PC-9 (cell line): ENCODE measurements around the gene YTHDC1. TPM values are rescaled to one million over a fixed set of nuclear protein-coding genes. Genes with fewer than 3 reads are reported as not detected.

ENCODE experiments used
- BruUV-seq: library from RNA; stranded (reverse); fragments of 400-500 nt; replicated peaks from 2 replicates; lab custom pipeline; 2021; lab: Mats Ljungman, UMichigan
- CTCF ChIA-PET: fragments of 300-600 bp; sonication (Branson Sonifier 250); formaldehyde crosslinking; loops from one replicate; lab custom pipeline; 2022; ENCODE audit warnings: antibody characterized with exemption; lab: Charles Lee
- POLR2A ChIA-PET: fragments of 300-600 bp; sonication (Branson Sonifier 250); formaldehyde crosslinking; loops from one replicate; lab custom pipeline; 2022; ENCODE audit warnings: antibody characterized with exemption; ENCODE audit not compliant: unreplicated experiment; lab: Charles Lee
- DNase-seq, 2 experiments: peaks; one replicate each; pipeline versions ENCODE4 v3.0.0 to v3.0.0-alpha.2; 2015 to 2022; ENCODE audit warnings: mixed read lengths in 1 of 2
- H2AFZ ChIP-seq: fragments of 200-600 bp; sonication (generic); 2 replicates; pipeline ENCODE4 v1.8.1; 2017; ENCODE audit warnings: antibody characterized with exemption
- H3F3A ChIP-seq: fragments of 200-600 bp; sonication (generic); 2 replicates; pipeline ENCODE4 v1.8.1; 2017; ENCODE audit warnings: antibody characterized with exemption, mild to moderate bottlenecking, low read depth; ENCODE audit not compliant: insufficient read depth
- H3K27ac ChIP-seq: fragments of 200-600 bp; sonication (generic); 2 replicates; pipeline ENCODE4 v1.6.1; 2016; ENCODE audit warnings: mixed run types
- H3K27me3 ChIP-seq: fragments of 200-600 bp; sonication (generic); 2 replicates; pipeline ENCODE4 v1.6.1; 2016; ENCODE audit warnings: low read depth, mixed run types; ENCODE audit not compliant: insufficient read depth
- H3K36me3 ChIP-seq: fragments of 200-600 bp; sonication (generic); 2 replicates; pipeline ENCODE4 v1.6.1; 2016; ENCODE audit warnings: low read depth, mixed run types
- H3K4me1 ChIP-seq: fragments of 200-600 bp; sonication (generic); replicated peaks from 2 replicates; pipeline ENCODE4 v1.6.1; 2016; ENCODE audit warnings: mixed run types; ENCODE audit not compliant: insufficient read depth
- H3K4me2 ChIP-seq: fragments of 200-600 bp; sonication (generic); 2 replicates; pipeline ENCODE4 v1.6.1; 2017; ENCODE audit warnings: mixed run types
- H3K4me3 ChIP-seq: fragments of 200-600 bp; sonication (generic); 2 replicates; pipeline ENCODE4 v1.6.1; 2016; ENCODE audit warnings: mixed run types
- H3K79me2 ChIP-seq: fragments of 200-600 bp; sonication (generic); 2 replicates; pipeline ENCODE4 v1.6.1; 2017; ENCODE audit warnings: low read depth, mixed run types
- H3K9me2 ChIP-seq: fragments of 200-600 bp; sonication (generic); 2 replicates; pipeline ENCODE4 v1.8.1; 2017; ENCODE audit warnings: mild to moderate bottlenecking; ENCODE audit not compliant: insufficient read depth
- H3K9me3 ChIP-seq: fragments of 200-600 bp; sonication (generic); 2 replicates; pipeline ENCODE4 v1.8.1; 2016; ENCODE audit warnings: low read depth; ENCODE audit not compliant: insufficient read depth
- H4K20me1 ChIP-seq: fragments of 200-600 bp; sonication (generic); 2 replicates; pipeline ENCODE4 v1.8.1; 2017; ENCODE audit not compliant: insufficient read depth
- EZH2 ChIP-seq: fragments of 200-600 bp; sonication (generic); IDR thresholded peaks from 2 replicates; pipeline ENCODE4 v1.8.0; 2017; ENCODE audit warnings: antibody characterized with exemption, low read depth
- intact Hi-C: fragments of 100-400 bp; cut with micrococcal nuclease; formaldehyde crosslinking; loops from one replicate; pipeline ENCODE4 v1.10.0; 2022; ENCODE audit not compliant: unreplicated experiment
- total RNA-seq: library from RNA; stranded (reverse); gene quantifications from 2 replicates; pipeline ENCODE4 v1.2.3, GENCODE V29; 2021
- TF ChIP-seq, protein P1 (sequence below): fragments of 200-600 bp; sonication (generic); conservative IDR thresholded peaks from 2 replicates; pipeline ENCODE4 v1.6.1; 2017; ENCODE audit warnings: mixed run types, antibody characterized with exemption, mild to moderate bottlenecking, moderate library complexity

Gene YTHDC1
- total RNA-seq, 1 experiment from 2014 or later, result 83.6 TPM

GRCh38 chr4:68361146-68361589 lies 11.3 kb upstream of the YTHDC1 start:
- ChIA-PET CTCF (no interaction called here), POLR2A (no interaction called here)
- H3K4me2 ChIP-seq, result peak overlapping the region; percentile 44; the same call in 1 of the 2 replicates
- DNase-seq, result peak; percentile 49 to 89
- peaks cover 14% of the 10 kb centered on the region; the same call in 1 of the 2 replicates for H3F3A ChIP-seq
- no peak overlapping the region for H2AFZ ChIP-seq
- no peaks in the 10 kb centered on the region for H4K20me1 ChIP-seq
- H3K9me3 ChIP-seq, result 0 out of 2 replicates have a peak, but pooled peaks cover 4% of the 10 kb centered on the region
- TF ChIP-seq, protein P1, sequence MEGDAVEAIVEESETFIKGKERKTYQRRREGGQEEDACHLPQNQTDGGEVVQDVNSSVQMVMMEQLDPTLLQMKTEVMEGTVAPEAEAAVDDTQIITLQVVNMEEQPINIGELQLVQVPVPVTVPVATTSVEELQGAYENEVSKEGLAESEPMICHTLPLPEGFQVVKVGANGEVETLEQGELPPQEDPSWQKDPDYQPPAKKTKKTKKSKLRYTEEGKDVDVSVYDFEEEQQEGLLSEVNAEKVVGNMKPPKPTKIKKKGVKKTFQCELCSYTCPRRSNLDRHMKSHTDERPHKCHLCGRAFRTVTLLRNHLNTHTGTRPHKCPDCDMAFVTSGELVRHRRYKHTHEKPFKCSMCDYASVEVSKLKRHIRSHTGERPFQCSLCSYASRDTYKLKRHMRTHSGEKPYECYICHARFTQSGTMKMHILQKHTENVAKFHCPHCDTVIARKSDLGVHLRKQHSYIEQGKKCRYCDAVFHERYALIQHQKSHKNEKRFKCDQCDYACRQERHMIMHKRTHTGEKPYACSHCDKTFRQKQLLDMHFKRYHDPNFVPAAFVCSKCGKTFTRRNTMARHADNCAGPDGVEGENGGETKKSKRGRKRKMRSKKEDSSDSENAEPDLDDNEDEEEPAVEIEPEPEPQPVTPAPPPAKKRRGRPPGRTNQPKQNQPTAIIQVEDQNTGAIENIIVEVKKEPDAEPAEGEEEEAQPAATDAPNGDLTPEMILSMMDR, result no peak
- no peak for TF ChIP-seq EZH2
- intact Hi-C loops, result loop anchor here (1.0 kb wide), 2 partner anchors 8 to 11 kb away; partner anchors contain the start of gene YTHDC1
- no peaks in the 10 kb centered on the region for H3K9me2 ChIP-seq
- no peaks in the 10 kb centered on the region for H3K27me3 ChIP-seq
- no TSS peak for BruUV-seq
- no peaks in the 10 kb centered on the region for H3K79me2 ChIP-seq
- H3K4me3 ChIP-seq, result no peak overlapping the region
- peaks cover 16% of the 10 kb centered on the region for H3K4me1 ChIP-seq
- no peaks in the 10 kb centered on the region for H3K36me3 ChIP-seq
- H3K27ac ChIP-seq, result peak overlapping the region; percentile 82

DNA sequence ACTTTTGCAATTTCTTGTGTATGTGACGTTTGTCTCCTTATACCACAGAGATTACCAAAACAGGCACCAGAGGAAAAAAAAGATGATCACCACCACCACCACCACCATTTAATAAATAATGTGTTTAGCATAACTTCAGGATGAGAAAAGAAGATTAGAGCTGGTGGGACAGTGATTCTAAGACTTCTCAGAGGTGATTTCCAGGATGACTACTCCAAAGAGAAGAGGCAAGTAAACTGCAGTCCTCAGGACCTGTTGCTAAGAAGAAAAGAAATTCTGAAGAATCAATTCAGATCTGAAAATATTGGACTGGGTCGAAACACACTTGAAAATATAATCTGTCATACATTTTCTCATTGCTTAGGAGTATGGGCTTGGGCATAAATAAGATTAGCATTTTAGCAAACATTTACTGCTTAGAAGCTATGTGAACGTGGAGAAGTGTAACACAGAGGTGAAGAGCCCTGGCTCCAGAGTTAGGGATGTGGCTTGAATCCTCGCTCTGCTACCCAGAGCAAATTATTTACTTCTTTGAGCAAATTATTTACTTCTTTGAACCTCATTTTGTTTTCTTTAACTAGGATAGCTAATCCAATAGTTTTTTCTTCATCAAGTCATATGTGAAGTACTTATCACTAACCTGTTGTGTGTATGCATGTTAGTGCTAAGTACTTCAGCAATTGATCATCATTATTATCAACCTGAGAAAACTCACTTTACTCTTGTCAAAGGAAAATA lies 10.5 kb upstream of the YTHDC1 start:
- BruUV-seq, result no TSS peak
- peak overlapping the region; percentile 82 for H3K27ac ChIP-seq
- ChIA-PET CTCF (no interaction called here), POLR2A (no interaction called here)
- no peaks in the 10 kb centered on the region for H3K36me3 ChIP-seq
- 0 out of 2 replicates have a peak, but pooled peaks cover 4% of the 10 kb centered on the region for H3K9me3 ChIP-seq
- H4K20me1 ChIP-seq, result no peaks in the 10 kb centered on the region
- no peak overlapping the region for H2AFZ ChIP-seq
- H3K79me2 ChIP-seq, result no peaks in the 10 kb centered on the region
- no peaks in the 10 kb centered on the region for H3K27me3 ChIP-seq
- no peak for DNase-seq
- peak overlapping the region; percentile 15; the same call in 1 of the 2 replicates for H3K4me2 ChIP-seq
- TF ChIP-seq, protein P1, result no peak
- TF ChIP-seq EZH2, result no peak
- H3K4me3 ChIP-seq, result no peak overlapping the region
- peaks cover 16% of the 10 kb centered on the region for H3K4me1 ChIP-seq
- peaks cover 14% of the 10 kb centered on the region; the same call in 1 of the 2 replicates for H3F3A ChIP-seq
- intact Hi-C loops, result no loop called here
- H3K9me2 ChIP-seq, result no peaks in the 10 kb centered on the region

DNA sequence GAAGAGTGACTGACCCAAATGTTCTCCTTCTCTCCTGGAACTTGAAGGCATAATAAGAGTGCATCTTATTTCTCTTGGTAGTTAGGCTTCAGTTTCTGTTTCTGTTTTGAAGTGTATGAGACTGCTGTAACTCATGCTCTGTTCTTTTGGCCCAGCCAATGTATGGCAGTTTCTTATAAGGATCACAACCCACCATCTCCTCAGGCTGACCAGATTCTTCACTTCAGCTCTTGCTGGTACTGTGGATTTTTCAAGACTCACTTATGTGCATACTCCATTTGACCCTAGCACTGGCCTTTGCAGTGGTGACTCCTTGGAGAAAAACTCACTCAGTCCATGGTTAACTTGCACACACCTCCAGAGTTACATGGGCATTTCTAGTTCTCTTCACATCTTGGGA lies 9.6 kb upstream of the YTHDC1 start:
- Histone ChIP-seq H4K20me1 (no peaks in the 10 kb centered on the region), H3K4me2 (no peak overlapping the region), H3F3A (peaks cover 14% of the 10 kb centered on the region; the same call in 1 of the 2 replicates), H3K79me2 (no peaks in the 10 kb centered on the region), H3K27ac (no peak overlapping the region), H3K9me2 (no peaks in the 10 kb centered on the region), H3K4me3 (no peak overlapping the region), H3K4me1 (peaks cover 16% of the 10 kb centered on the region), H3K9me3 (0 out of 2 replicates have a peak, but pooled peaks cover 4% of the 10 kb centered on the region), H3K36me3 (no peaks in the 10 kb centered on the region), H2AFZ (no peak overlapping the region), H3K27me3 (no peaks in the 10 kb centered on the region)
- POLR2A ChIA-PET, result no interaction called here
- TF ChIP-seq EZH2, result no peak
- TF ChIP-seq, protein P1, result no peak
- no TSS peak for BruUV-seq
- intact Hi-C loops, result no loop called here
- CTCF ChIA-PET, result no interaction called here
- no peak for DNase-seq
